Stimulated activated CD8-positive, alpha-beta memory T cell treated with anti-CD3 and anti-CD28 coated beads, Interleukin-2, amount 100 ng/mL, for 1 hour (primary cell): ENCODE data around the gene ACAA1.

ENCODE experiments used
- DNase-seq, 2 donors: peaks; one replicate each; pipeline ENCODE4 v3.0.0-alpha.2; 2020; ENCODE audit warnings: low read depth in 2 of 2

ACAA1 gene

GRCh38 chr3:38119821-38120692 lies 16.9 kb downstream of the ACAA1 start:
- no peak for DNase-seq

GRCh38 chr3:38119248-38119544 lies 17.7 kb downstream of the ACAA1 start:
- no peak for DNase-seq

- DNase-seq = no peak
Measured at GRCh38 chr3:38118421-38119247, 18.3 kb downstream of the ACAA1 start.

GRCh38 chr3:38117748-38118420 lies 19.0 kb downstream of the ACAA1 start:
- peak; percentile 27 to 50 for DNase-seq

GRCh38 chr3:38117163-38117716 lies 19.7 kb downstream of the ACAA1 start:
- no peak for DNase-seq

GRCh38 chr3:38116471-38117162 lies 20.3 kb downstream of the ACAA1 start:
- DNase-seq = no peak

- no peak for DNase-seq
Measured at GRCh38 chr3:38115645-38116427, 21.1 kb downstream of the ACAA1 start.

- no peak for DNase-seq
Measured at GRCh38 chr3:38114875-38115644, 21.9 kb downstream of the ACAA1 start.

GRCh38 chr3:38114052-38114874 lies 22.7 kb downstream of the ACAA1 start:
- DNase-seq = no peak

GRCh38 chr3:38112378-38112761 lies 24.6 kb downstream of the ACAA1 start:
- DNase-seq = no peak

- no peak for DNase-seq
Measured at GRCh38 chr3:38111696-38112377, 25.1 kb downstream of the ACAA1 start.

GRCh38 chr3:38111201-38111600 lies 25.7 kb downstream of the ACAA1 start:
- no peak for DNase-seq

- DNase-seq = no peak
Measured at GRCh38 chr3:38110314-38111050, 26.4 kb downstream of the ACAA1 start.

GRCh38 chr3:38109580-38110313 lies 27.2 kb downstream of the ACAA1 start:
- DNase-seq = no peak

- no peak for DNase-seq
Measured at GRCh38 chr3:38108649-38109579, 28.0 kb downstream of the ACAA1 start.
